Trophoblast cell (in vitro differentiated cells and primary cell): ENCODE results near the gene VPS72.

Experiments
- DNase-seq, 2 donors: peaks; one replicate each; pipeline ENCODE4 v3.0.0-alpha.2; 2016
- H2AFZ ChIP-seq: 2 replicates; pipeline ENCODE4 v1.6.1; 2013; ENCODE audit warnings: low read length, moderate library complexity, mild to moderate bottlenecking; ENCODE audit not compliant: insufficient read depth, poor library complexity
- H2AK5ac ChIP-seq: 2 replicates; pipeline ENCODE4 v1.6.1; 2013; ENCODE audit warnings: mild to moderate bottlenecking, low read length
- H2BK120ac ChIP-seq: 2 replicates; pipeline ENCODE4 v1.6.1; 2013; ENCODE audit warnings: low read length, mild to moderate bottlenecking, moderate library complexity; ENCODE audit not compliant: insufficient read depth, poor library complexity
- H2BK12ac ChIP-seq: 2 replicates; pipeline ENCODE4 v1.6.1; 2013; ENCODE audit warnings: mild to moderate bottlenecking, low read length, moderate library complexity
- H2BK5ac ChIP-seq: 2 replicates; pipeline ENCODE4 v1.6.1; 2013; ENCODE audit warnings: low read length, low read depth, moderate library complexity, mild to moderate bottlenecking; ENCODE audit not compliant: poor library complexity
- H3K14ac ChIP-seq: 2 replicates; pipeline ENCODE4 v1.6.1; 2013; ENCODE audit warnings: mild to moderate bottlenecking, low read length
- H3K18ac ChIP-seq: 2 replicates; pipeline ENCODE4 v1.6.1; 2013; ENCODE audit warnings: mild to moderate bottlenecking, low read length
- H3K23ac ChIP-seq: 2 replicates; pipeline ENCODE4 v1.6.1; 2013; ENCODE audit warnings: low read length
- H3K27ac ChIP-seq: 2 replicates; pipeline ENCODE4 v1.5.1; 2013; ENCODE audit warnings: low read depth, mild to moderate bottlenecking, inconsistent platforms, low read length, moderate library complexity
- H3K27me3 ChIP-seq: 2 replicates; pipeline ENCODE4 v1.6.1; 2013; ENCODE audit warnings: inconsistent platforms, mild to moderate bottlenecking, low read length, moderate library complexity; ENCODE audit not compliant: insufficient read depth
- H3K36me3 ChIP-seq, 2 experiments: 1 replicate in 1 of 2; 2 replicates in 1 of 2; pipeline ENCODE4 v1.6.1; 2013; ENCODE audit warnings: low read length in 2 of 2, mild to moderate bottlenecking in 2 of 2, moderate library complexity in 1 of 2; ENCODE audit not compliant: insufficient read depth in 2 of 2, control insufficient read depth in 1 of 2
- H3K4ac ChIP-seq: 2 replicates; pipeline ENCODE4 v1.6.1; 2013; ENCODE audit warnings: low read depth, mild to moderate bottlenecking, low read length, moderate library complexity
- H3K4me1 ChIP-seq, 2 experiments: 1 replicate in 1 of 2; 2 replicates in 1 of 2; pipeline ENCODE4 v1.6.1; 2013; ENCODE audit warnings: low read length in 2 of 2, mild to moderate bottlenecking in 2 of 2, moderate library complexity in 1 of 2; ENCODE audit not compliant: insufficient read depth in 2 of 2, control insufficient read depth in 1 of 2
- H3K4me2 ChIP-seq: 2 replicates; pipeline ENCODE4 v1.6.1; 2013; ENCODE audit warnings: inconsistent platforms, mild to moderate bottlenecking, low read length, moderate library complexity
- H3K4me3 ChIP-seq: 2 replicates; pipeline ENCODE4 v1.5.1; 2013; ENCODE audit warnings: mild to moderate bottlenecking, low read depth, low read length, inconsistent platforms
- H3K79me1 ChIP-seq: one replicate; pipeline ENCODE4 v1.6.1; 2013; ENCODE audit warnings: low read length
- H3K79me2 ChIP-seq: 2 replicates; pipeline ENCODE4 v1.6.1; 2013; ENCODE audit warnings: low read length, mild to moderate bottlenecking; ENCODE audit not compliant: control insufficient read depth, insufficient read depth, poor library complexity
- H3K9ac ChIP-seq: 2 replicates; pipeline ENCODE4 v1.6.1; 2013; ENCODE audit warnings: mild to moderate bottlenecking, low read length
- H3K9me3 ChIP-seq: 2 replicates; pipeline ENCODE4 v1.6.1; 2013; ENCODE audit warnings: low read depth, mild to moderate bottlenecking, control low read depth, inconsistent platforms, low read length; ENCODE audit not compliant: insufficient read depth
- H4K12ac ChIP-seq: 2 replicates; pipeline ENCODE4 v1.6.1; 2013; ENCODE audit warnings: low read depth, mild to moderate bottlenecking, low read length, moderate library complexity
- H4K8ac ChIP-seq: 2 replicates; pipeline ENCODE4 v1.6.1; 2013; ENCODE audit warnings: low read depth, mild to moderate bottlenecking, low read length, moderate library complexity
- H4K91ac ChIP-seq: one replicate; pipeline ENCODE4 v1.6.1; 2013; ENCODE audit warnings: low read depth, mild to moderate bottlenecking, low read length, moderate library complexity
- WGBS: extraction: QIAGEN DNeasy Blood & Tissue Kit; methylation state at CpG from one replicate; pipeline ENCODE4 v1.1.7; 2013; ENCODE audit warnings: missing lambda C conversion rate; ENCODE audit not compliant: insufficient read length, insufficient coverage; ENCODE audit errors: extremely low coverage; 5-methylcytosine and 5-hydroxymethylcytosine counted together

VPS72 gene

GRCh38 chr1:151165281-151165737 lies 24.7 kb downstream of the VPS72 start:
- peak overlapping the region; percentile 71 for H3K4ac ChIP-seq
- peak overlapping the region; percentile 45 for H3K27ac ChIP-seq
- H2BK12ac ChIP-seq, result no peak overlapping the region
- peaks cover 10% of the 10 kb centered on the region for H3K79me2 ChIP-seq
- peak in 1 of 2 donors; percentile 17 for DNase-seq
- no peaks in the 10 kb centered on the region for H3K9me3 ChIP-seq
- peak overlapping the region; percentile 74 for H3K18ac ChIP-seq
- peaks cover 4% of the 10 kb centered on the region for H3K79me1 ChIP-seq
- H3K36me3 ChIP-seq, result peaks cover 22 to 28% of the 10 kb centered on the region in 2 experiments
- peaks cover 4 to 9% of the 10 kb centered on the region in 2 experiments for H3K4me1 ChIP-seq
- peak overlapping the region; percentile 90 for H4K12ac ChIP-seq
- peak overlapping the region; percentile 71 for H4K91ac ChIP-seq
- H4K8ac ChIP-seq, result peak overlapping the region; percentile 97
- H3K4me3 ChIP-seq, result peak overlapping the region; percentile 71
- H3K9ac ChIP-seq, result peak overlapping the region; percentile 92
- H3K14ac ChIP-seq, result peak overlapping the region; percentile 83
- H2BK120ac ChIP-seq, result peak overlapping the region; percentile 29
- WGBS, result no CpG with 5 or more reads among the region's 15 CpGs
- peak overlapping the region; percentile 87 for H3K4me2 ChIP-seq
- no peaks in the 10 kb centered on the region for H3K27me3 ChIP-seq
- peak overlapping the region; percentile 85 for H2AFZ ChIP-seq
- H2AK5ac ChIP-seq, result peak overlapping the region; percentile 39
- no peak overlapping the region for H3K23ac ChIP-seq
- H2BK5ac ChIP-seq, result peak overlapping the region; percentile 42

- Histone ChIP-seq H2BK120ac (no peak overlapping the region), H3K9ac (peak overlapping the region; percentile 92), H3K9me3 (no peaks in the 10 kb centered on the region), H2BK12ac (no peak overlapping the region), H3K18ac (peak overlapping the region; percentile 8), H4K91ac (peak overlapping the region; percentile 71), H3K23ac (no peak overlapping the region), H2BK5ac (no peak overlapping the region), H3K4me1 (peaks cover 4 to 9% of the 10 kb centered on the region in 2 experiments), H3K79me2 (peaks cover 10% of the 10 kb centered on the region), H3K4me2 (peak overlapping the region; percentile 87), H3K4ac (no peak overlapping the region), H3K14ac (peak overlapping the region; percentile 5), H2AFZ (peak overlapping the region; percentile 19), H2AK5ac (no peak overlapping the region), H4K8ac (peak overlapping the region; percentile 97), H4K12ac (no peak overlapping the region), H3K27me3 (no peaks in the 10 kb centered on the region), H3K79me1 (peaks cover 4% of the 10 kb centered on the region), H3K36me3 (peaks cover 22 to 27% of the 10 kb centered on the region in 2 experiments), H3K27ac (peak overlapping the region; percentile 45), H3K4me3 (peak overlapping the region; percentile 71)
- no peak for DNase-seq
- WGBS, result no CpG with 5 or more reads among the region's 11 CpGs
Observed at GRCh38 chr1:151164732-151165280, 25.2 kb downstream of the VPS72 start.

DNA sequence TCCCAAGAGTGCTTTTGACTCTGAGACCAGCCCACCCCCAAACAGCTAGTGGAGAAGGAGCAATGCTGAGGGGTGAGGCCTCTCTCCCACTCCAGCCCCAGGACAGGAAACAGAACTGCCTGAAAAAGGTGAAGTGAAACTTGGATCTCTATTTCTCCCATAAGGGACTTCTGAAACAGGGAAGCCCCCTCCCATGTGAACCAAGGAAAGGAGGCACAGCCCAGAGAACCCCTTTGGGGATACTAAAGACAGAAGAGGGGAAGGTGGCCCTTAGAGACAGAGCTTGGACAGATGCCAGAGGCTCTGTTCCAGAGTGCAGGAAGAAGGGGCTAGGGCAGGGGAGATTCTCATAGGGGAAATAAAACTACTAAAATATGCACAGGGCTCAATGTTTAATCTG lies 30.6 kb downstream of the VPS72 start:
- H2AK5ac ChIP-seq, result no peak overlapping the region
- no peaks in the 10 kb centered on the region for H3K27me3 ChIP-seq
- no peak overlapping the region for H3K4me2 ChIP-seq
- DNase-seq, result no peak
- no peaks in the 10 kb centered on the region for H3K4me1 ChIP-seq
- H3K23ac ChIP-seq, result no peak overlapping the region
- H4K12ac ChIP-seq, result no peak overlapping the region
- H3K4ac ChIP-seq, result no peak overlapping the region
- H3K14ac ChIP-seq, result no peak overlapping the region
- H3K79me2 ChIP-seq, result no peaks in the 10 kb centered on the region
- no peak overlapping the region for H3K4me3 ChIP-seq
- no peak overlapping the region for H3K27ac ChIP-seq
- H2BK120ac ChIP-seq, result no peak overlapping the region
- no peak overlapping the region for H3K9ac ChIP-seq
- H3K18ac ChIP-seq, result no peak overlapping the region
- H2BK5ac ChIP-seq, result no peak overlapping the region
- no peak overlapping the region for H2AFZ ChIP-seq
- H3K9me3 ChIP-seq, result no peaks in the 10 kb centered on the region
- H3K79me1 ChIP-seq, result no peaks in the 10 kb centered on the region
- H4K8ac ChIP-seq, result no peak overlapping the region
- H4K91ac ChIP-seq, result no peak overlapping the region
- H2BK12ac ChIP-seq, result no peak overlapping the region
- peaks cover 15 to 25% of the 10 kb centered on the region in 2 experiments for H3K36me3 ChIP-seq

DNA sequence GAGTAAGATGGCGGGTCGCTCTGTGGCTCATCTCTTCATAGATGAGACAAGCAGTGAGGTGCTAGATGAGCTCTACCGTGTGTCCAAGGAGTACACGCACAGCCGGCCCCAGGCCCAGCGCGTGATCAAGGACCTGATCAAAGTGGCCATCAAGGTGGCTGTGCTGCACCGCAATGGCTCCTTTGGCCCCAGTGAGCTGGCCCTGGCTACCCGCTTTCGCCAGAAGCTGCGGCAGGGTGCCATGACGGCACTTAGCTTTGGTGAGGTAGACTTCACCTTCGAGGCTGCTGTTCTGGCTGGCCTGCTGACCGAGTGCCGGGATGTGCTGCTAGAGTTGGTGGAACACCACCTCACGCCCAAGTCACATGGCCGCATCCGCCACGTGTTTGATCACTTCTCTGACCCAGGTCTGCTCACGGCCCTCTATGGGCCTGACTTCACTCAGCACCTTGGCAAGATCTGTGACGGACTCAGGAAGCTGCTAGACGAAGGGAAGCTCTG lies 31.2 kb downstream of the VPS72 start:
- Histone ChIP-seq H3K9me3 (no peaks in the 10 kb centered on the region), H2BK120ac (no peak overlapping the region), H3K4ac (no peak overlapping the region), H2BK12ac (no peak overlapping the region), H2BK5ac (no peak overlapping the region), H4K12ac (no peak overlapping the region), H3K18ac (no peak overlapping the region), H3K36me3 (peaks cover 15 to 25% of the 10 kb centered on the region in 2 experiments), H4K8ac (no peak overlapping the region), H3K79me1 (no peaks in the 10 kb centered on the region), H2AFZ (no peak overlapping the region), H3K4me1 (no peaks in the 10 kb centered on the region), H3K4me3 (no peak overlapping the region), H3K79me2 (no peaks in the 10 kb centered on the region), H3K14ac (no peak overlapping the region), H3K4me2 (no peak overlapping the region), H3K9ac (no peak overlapping the region), H3K23ac (no peak overlapping the region), H3K27me3 (no peaks in the 10 kb centered on the region), H4K91ac (no peak overlapping the region), H3K27ac (no peak overlapping the region), H2AK5ac (no peak overlapping the region)
- DNase-seq, result no peak
- WGBS, result no CpG with 5 or more reads among the region's 22 CpGs
